ENCODE results near the gene TMC2. TPM values are rescaled to one million over a fixed set of nuclear protein-coding genes. Genes with fewer than 3 reads are reported as not detected.

The TMC2 gene
- total RNA-seq, 2 experiments from 2014 or later, result not detected

Small RNAs within 50 kb of the gene (microRNA-seq; reads per million reads assigned to microRNA genes)
- gene MIR1292 (ENCODE audit: borderline microRNAs expressed, borderline replicate concordance), result 49.7 reads per million, percentile 58 among the genes with 10 or more reads in this experiment

Other genes with a start within 250 kb of the TMC2 start
- not detected for gene TGM3, start 240.6 kb upstream of the TMC2 start, total RNA-seq
- gene TGM6, start 155.7 kb upstream of the TMC2 start, total RNA-seq, result not detected
- gene SNRPB, start 65.8 kb upstream of the TMC2 start, total RNA-seq, result 100 to 1,000 TPM; 469 to 479 TPM
- 1 to 10 TPM; 8.5 to 9.5 TPM for gene ZNF343, start 27.7 kb upstream of the TMC2 start, total RNA-seq
- 100 to 1,000 TPM; 587 to 596 TPM for gene NOP56, start 116.1 kb downstream of the TMC2 start, total RNA-seq
- 100 to 1,000 TPM; 109 to 114 TPM for gene IDH3B, start 127.6 kb downstream of the TMC2 start, total RNA-seq
- 1 to 10 TPM; 1.1 to 1.2 TPM for gene EBF4, start 156.2 kb downstream of the TMC2 start, total RNA-seq

All from activated CD8-positive, alpha-beta T cell treated with anti-CD3 and anti-CD28 coated beads for 36 hours (primary cell).